ENCODE measurements around the gene CHRM1.

CHRM1 gene

GRCh38 chr11:62897311-62897710 lies 23.9 kb downstream of the CHRM1 start:
- no peak for DNase-seq

DNA sequence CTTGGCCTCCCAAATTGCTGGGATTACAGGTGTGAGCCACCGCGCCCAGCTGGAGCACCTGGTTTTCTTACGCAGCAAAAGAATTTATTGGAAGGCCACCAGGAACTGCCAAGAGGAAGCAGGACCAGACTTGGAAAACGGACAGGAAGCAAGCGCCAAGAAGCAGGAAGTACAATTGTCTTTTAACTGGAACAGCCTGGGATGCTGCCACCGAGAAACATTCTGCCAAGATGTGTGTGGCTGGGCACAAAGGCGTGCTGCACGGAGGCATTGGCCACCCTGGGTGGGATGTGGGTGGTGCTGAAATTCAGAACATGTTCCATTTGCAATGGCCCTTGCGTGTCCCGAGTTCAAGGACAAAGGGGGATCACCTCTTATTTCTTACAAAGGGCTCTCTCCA lies 25.1 kb downstream of the CHRM1 start:
- no peak for DNase-seq

DNA sequence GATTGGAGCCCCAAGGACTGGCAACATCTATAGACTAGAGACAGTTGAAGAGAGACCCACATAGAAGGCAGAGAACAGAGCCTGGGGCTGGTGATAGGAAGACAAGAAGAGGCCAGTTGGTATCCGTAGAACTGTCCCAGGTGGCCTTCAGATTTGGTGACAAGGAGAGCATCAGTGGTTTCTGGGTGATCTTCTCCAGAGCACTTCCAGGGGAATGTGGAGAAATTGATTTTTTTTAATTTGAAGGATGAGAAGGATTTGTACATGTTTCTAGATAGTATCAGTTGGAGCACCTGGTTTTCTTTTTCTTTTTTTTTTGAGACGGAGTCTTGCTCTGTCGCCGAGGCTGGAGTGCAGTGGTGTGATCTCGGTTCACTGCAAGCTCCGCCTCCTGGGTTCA lies 25.7 kb downstream of the CHRM1 start:
- no peak for DNase-seq

DNA sequence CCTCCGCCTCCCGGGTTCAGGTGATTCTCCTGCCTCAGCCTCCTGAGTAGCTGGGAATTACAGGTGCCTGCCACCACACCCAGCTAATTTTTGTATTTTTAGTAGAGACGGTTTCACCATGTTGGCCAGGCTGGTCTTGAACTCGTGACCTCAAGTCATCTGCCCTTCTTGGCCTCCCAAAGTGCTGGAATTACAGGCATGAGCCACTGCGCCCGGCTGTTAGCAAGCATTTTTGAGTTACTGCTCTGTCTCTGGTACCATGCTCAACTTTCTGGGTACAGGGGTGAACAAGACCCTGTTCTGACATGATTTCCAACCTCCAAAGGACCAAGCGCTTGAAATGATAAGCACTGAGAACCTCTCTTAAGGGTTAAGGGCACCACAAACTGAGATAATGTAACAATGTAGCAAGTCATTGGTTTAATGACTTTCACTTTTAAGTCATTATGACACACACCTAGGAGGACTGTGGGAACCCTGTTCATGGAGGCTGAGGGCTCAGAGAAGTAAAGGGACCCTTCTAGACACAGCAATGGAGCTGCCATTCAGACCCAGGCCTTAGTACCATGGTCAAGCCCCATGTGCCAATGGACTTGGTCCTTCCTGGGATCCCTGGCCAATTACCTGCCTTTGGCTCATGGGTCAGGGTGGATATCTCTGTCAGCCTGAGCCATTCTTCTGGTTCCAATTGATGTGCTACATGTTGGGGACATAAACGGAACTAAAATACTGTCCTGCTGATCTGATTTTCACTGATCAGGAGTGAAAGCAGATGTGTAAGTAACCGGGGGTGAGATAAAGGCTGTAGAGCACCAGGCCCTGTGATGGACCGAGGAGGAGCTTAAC lies 28.9 kb downstream of the CHRM1 start:
- no peak for DNase-seq

- DNase-seq: no peak
Observed at GRCh38 chr11:62889484-62890437, 31.4 kb downstream of the CHRM1 start.

DNA sequence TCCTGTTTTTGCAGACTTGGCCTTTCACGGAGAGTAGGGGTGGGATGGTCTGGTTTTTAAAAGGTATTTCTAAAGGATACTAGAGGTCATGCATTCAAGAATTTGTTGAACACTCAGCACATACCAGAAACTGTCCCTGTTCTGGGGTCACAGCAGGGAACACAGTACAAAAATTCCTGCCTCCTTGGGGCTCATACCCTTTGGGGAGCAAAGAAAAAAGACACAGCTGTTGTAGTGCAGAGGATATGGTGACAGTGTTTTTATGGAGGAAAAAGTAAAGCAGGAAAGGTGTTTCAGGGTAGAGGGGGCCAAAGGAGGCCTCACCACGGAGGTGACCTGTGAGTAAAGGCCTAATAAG lies 32.1 kb downstream of the CHRM1 start:
- DNase-seq: no peak

- no peak for DNase-seq
Observed at GRCh38 chr11:62888406-62888805, 32.8 kb downstream of the CHRM1 start.

GRCh38 chr11:62885137-62885750 lies 35.9 kb downstream of the CHRM1 start:
- no peak for DNase-seq

GRCh38 chr11:62883673-62884072 lies 37.5 kb downstream of the CHRM1 start:
- DNase-seq: no peak

DNA sequence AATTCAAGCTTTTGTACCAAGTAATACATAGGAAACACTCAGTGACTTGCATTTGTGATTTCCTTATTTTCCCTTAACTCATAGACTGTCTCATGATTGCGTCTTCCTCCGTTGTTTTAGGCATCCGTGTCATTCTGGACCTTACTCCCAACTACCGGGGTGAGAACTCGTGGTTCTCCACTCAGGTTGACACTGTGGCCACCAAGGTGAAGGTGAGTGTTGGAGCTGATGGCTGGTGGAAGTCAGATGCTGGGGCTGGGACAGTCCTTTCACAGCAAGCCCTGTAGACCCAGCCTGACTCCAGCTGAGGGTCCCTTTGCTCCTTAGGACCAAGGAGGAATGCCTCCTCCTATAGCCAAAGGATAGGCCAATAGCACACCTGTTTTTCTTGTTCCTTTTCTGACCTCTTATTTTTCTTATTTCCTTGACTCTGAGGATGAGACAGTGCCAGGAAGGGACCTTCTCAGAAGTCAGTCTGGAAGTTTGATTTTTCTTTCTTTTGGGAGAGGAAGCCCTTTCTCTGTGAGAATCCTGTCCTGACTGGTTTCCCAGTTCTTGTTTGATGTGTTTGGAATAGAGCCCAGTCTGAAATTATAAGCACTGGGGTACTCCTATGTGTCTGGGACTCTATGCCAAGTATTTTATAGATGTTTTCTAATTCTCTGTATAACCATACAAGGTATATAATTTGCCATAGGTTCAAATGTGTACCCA lies 38.2 kb downstream of the CHRM1 start:
- no peak for DNase-seq

DNA sequence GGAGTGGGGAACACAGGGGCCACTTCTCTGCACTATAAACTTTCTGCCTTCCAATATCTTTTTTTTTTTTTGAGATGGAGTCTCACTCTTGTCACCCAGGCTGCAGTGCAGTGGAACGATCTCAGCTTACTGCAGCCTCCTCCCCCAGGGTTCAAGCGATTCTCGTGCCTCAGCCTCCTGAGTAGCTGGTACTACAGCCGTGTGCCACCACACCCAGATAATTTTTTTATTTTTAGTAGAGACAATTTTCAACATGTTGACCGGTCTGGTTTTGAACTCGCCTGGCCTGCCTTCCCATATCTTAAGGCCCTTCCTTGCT lies 38.8 kb downstream of the CHRM1 start:
- DNase-seq: no peak

DNA sequence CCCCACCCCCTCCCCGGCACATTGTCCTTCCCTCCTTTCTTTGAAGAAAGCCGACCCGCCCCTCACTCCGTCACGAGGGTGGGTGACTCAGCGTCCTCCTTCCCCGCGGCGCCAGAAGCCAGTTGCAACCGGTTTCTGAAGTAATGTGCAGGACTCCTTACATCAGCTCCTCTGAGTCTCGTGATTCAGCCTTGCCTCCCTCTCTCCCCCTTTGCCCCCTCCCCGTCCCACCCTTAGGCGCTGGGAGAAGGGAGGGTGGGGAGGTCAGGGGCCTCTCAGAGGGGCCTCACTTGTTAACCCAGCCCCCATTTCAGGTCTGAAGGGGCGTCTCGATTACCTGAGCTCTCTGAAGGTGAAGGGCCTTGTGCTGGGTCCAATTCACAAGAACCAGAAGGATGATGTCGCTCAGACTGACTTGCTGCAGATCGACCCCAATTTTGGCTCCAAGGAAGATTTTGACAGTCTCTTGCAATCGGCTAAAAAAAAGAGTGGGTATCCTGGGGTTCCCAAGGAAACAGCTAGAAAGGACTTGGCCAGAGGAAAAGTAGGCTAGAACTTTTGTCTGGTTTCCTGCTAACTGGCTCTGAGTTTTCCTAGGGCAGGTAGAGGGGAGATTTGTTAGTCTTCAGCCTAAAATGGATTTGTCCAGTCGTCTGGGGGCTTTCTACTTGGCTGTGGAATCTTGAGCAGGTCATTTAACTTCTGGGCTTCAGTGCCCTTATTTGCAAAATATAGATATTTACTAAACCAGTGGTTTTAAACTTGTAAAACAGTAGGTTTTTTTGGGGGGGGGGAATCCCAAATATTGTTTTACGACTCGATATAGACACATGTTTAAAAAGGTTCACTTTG lies 39.4 kb downstream of the CHRM1 start:
- peak; percentile 93 to 97 for DNase-seq

- DNase-seq: peak; percentile 86 to 92
Observed at GRCh38 chr11:62880803-62881578, 40.2 kb downstream of the CHRM1 start, which contains the start of gene SLC3A2. Gene SLC3A2, plus strand, starts transcription at chr11:62880896. Its CDS starts 128 bp downstream, at chr11:62881024.

DNA sequence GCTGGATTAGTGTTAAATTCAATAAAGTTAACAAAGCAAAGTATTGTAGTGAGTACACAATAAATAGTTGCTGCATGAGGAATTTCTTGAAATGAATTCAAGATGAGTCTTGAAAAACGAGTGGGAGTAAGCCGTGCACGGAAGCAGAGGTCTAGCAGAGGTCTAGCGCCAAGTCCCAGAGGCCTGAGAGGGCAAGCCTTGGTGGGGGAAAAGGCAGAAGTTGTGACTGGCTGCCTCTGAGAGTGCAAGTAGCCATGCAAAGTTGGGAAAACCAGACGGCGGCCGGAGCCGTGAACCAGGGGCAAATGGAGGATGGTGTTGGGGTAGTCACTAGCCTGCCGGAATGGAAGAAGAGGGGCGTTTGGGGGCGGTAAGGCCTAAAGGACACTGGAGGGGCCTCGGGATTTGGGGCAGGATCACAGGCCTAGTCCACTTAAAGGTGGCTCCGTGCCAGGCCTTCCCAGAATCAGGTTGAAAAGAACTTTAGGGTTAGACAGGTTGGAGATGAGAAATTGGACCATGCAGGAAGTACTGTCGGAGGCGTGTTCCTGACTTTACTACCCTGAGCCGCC lies 40.8 kb downstream of the CHRM1 start:
- no peak for DNase-seq

- DNase-seq: no peak
Observed at GRCh38 chr11:62879235-62879978, 41.8 kb downstream of the CHRM1 start.

- DNase-seq: no peak
Observed at GRCh38 chr11:62876712-62877111, 44.5 kb downstream of the CHRM1 start.

DNA sequence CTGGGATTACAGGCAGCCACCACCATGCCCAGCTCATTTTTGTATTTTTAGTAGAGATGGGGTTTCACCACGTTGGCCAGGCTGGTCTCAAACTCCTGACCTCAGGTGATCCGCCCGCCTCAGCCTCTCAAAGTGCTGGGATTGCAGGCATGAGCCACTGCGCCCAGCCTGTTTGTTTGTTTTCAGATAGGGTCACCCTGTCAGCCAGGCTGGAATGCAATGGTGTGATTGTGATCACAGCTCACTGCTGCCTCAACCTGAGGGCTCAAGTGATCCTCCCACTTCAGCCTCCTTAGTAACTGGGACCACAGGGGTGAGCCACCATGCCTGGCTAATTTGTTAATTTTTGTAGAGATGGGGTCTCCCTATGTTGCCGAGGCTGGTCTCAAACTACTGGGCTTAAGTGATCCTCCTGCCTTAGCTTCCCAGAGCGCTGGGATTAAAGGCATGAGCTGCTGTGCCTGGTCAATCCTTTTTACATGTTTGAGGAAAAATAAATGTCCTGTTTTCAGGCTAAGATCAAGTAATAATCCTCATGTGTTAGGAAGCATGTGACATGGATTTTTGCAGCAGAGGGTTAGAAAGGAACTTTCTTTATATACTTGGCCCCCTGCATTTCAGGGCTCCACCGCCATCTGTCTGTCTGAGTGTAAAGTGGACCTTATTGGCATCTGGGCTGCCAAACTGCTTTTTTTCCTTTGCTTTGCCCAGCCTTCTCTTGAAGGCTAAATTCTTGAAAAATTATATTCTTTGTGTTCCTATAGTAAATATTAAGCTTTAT lies 45.3 kb downstream of the CHRM1 start:
- no peak for DNase-seq

- DNase-seq: no peak
Observed at GRCh38 chr11:62874851-62875250, 46.3 kb downstream of the CHRM1 start.

DNA sequence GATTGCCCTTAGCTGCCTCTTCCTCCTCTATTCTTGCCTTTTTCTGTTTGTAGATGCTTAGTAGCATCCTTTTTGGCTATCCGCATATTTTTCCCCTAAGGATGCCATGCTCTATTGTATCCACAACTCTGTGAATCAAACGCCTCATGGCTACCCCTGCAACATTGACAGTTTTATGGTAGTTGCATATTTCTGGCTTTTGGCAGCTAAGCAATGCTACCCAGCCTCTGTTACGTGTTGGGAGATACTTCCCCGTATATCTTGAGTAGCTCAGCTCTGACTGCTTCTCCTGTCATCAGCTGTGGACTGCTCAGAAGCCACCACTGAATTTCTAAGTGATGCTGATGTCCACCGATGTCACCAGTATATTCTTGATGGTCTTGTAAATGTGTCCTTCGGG lies 55.5 kb downstream of the CHRM1 start:
- no peak for DNase-seq
